Gastrocnemius medialis (tissue), 4 donors: Measurements from ENCODE around the gene FRMD3.

Experiments used
- CTCF ChIP-seq, 5 experiments: fragments of 450-650 bp in 3 of 5; fragments of 200-600 bp in 2 of 5; sonication (generic) in 2 of 5; IDR thresholded peaks in 4 of 5; conservative IDR thresholded peaks in 1 of 5; 1 replicate in 4 of 5; 2 replicates in 1 of 5; pipeline ENCODE4 v1.5.1; 2016 to 2019; ENCODE audit warnings: antibody characterized with exemption in 5 of 5, mild to moderate bottlenecking in 3 of 5, moderate library complexity in 3 of 5
- POLR2A ChIP-seq, 2 donors: fragments of 450-650 bp; IDR thresholded peaks; one replicate each; pipeline ENCODE4 v1.6.1; 2017; ENCODE audit warnings: antibody characterized with exemption in 2 of 2, mild to moderate bottlenecking in 2 of 2, moderate library complexity in 2 of 2

GRCh38 chr9:83220730-83221129 is 317.5 kb downstream of the FRMD3 start:
- TF ChIP-seq CTCF (IDR thresholded peaks at IDR 0.05 in 4 of 5, conservative IDR thresholded peaks at IDR 0.05 in 1 of 5) (no peak), POLR2A (IDR thresholded peaks at IDR 0.05) (no peak)
